Measurements from ENCODE around the gene PLXNA4.
"Not testable (repeated sequence)": the region's sequence is repeated elsewhere in the genome, so short reads cannot be mapped to it uniquely, and the experiment has no call there.

PLXNA4 gene

GRCh38 chr7:132187391-132187790 lies 388.9 kb downstream of the PLXNA4 start:
- no peak for DNase-seq

GRCh38 chr7:132185150-132185549 lies 391.1 kb downstream of the PLXNA4 start:
- DNase-seq: no peak

GRCh38 chr7:132183781-132184380 lies 392.4 kb downstream of the PLXNA4 start:
- DNase-seq: no peak

GRCh38 chr7:132182992-132183391 lies 393.3 kb downstream of the PLXNA4 start:
- DNase-seq: no peak

- DNase-seq: no peak
Observed at GRCh38 chr7:132181946-132182685, 394.2 kb downstream of the PLXNA4 start.

- DNase-seq: no peak
Observed at GRCh38 chr7:132181371-132181770, 394.9 kb downstream of the PLXNA4 start.

GRCh38 chr7:132180481-132180880 lies 395.8 kb downstream of the PLXNA4 start:
- no peak for DNase-seq

GRCh38 chr7:132179681-132180080 lies 396.6 kb downstream of the PLXNA4 start:
- no peak for DNase-seq

GRCh38 chr7:132179080-132179430 lies 397.2 kb downstream of the PLXNA4 start:
- DNase-seq: no peak

- not testable (repeated sequence) for DNase-seq
Observed at GRCh38 chr7:132178402-132179079, 397.7 kb downstream of the PLXNA4 start.

- no peak for DNase-seq
Observed at GRCh38 chr7:132177708-132178401, 398.4 kb downstream of the PLXNA4 start.

GRCh38 chr7:132176719-132177118 lies 399.6 kb downstream of the PLXNA4 start:
- no peak for DNase-seq

- no peak for DNase-seq
Observed at GRCh38 chr7:132171130-132171576, 405.1 kb downstream of the PLXNA4 start.

GRCh38 chr7:132169730-132170129 lies 406.5 kb downstream of the PLXNA4 start:
- no peak for DNase-seq

- DNase-seq: no peak
Observed at GRCh38 chr7:132168239-132168638, 408.0 kb downstream of the PLXNA4 start.

GRCh38 chr7:132165695-132166094 lies 410.6 kb downstream of the PLXNA4 start:
- not testable (repeated sequence) for DNase-seq

- DNase-seq: no peak
Observed at GRCh38 chr7:132164558-132165125, 411.6 kb downstream of the PLXNA4 start.

GRCh38 chr7:132162556-132163144 lies 413.6 kb downstream of the PLXNA4 start:
- DNase-seq: no peak

GRCh38 chr7:132161976-132162375 lies 414.3 kb downstream of the PLXNA4 start:
- DNase-seq: no peak

- DNase-seq: no peak
Observed at GRCh38 chr7:132161533-132161915, 414.7 kb downstream of the PLXNA4 start.

GRCh38 chr7:132160611-132161532 lies 415.4 kb downstream of the PLXNA4 start:
- no peak for DNase-seq

- no peak for DNase-seq
Observed at GRCh38 chr7:132158841-132159240, 417.4 kb downstream of the PLXNA4 start.

All from activated naive CD4-positive, alpha-beta T cell treated with anti-CD3 and anti-CD28 coated beads, Interleukin-2, amount 50 U/mL, for 16 hours (primary cell).